HG03045 (cell line): ENCODE measurements around the gene CARHSP1.
"Not testable (repeated sequence)": the region's sequence is repeated elsewhere in the genome, so short reads cannot be mapped to it uniquely, and the experiment has no call there.

Experiments
- ATAC-seq: cut with Tn5 transposase; IDR thresholded peaks from one replicate; pipeline ENCODE4 v1.9.1; 2021; ENCODE audit warnings: mild to moderate bottlenecking, moderate library complexity; ENCODE audit not compliant: unreplicated experiment

The CARHSP1 gene

GRCh38 chr16:8836797-8837196, 32.0 kb downstream of the CARHSP1 start:
- not testable (repeated sequence) for ATAC-seq

DNA sequence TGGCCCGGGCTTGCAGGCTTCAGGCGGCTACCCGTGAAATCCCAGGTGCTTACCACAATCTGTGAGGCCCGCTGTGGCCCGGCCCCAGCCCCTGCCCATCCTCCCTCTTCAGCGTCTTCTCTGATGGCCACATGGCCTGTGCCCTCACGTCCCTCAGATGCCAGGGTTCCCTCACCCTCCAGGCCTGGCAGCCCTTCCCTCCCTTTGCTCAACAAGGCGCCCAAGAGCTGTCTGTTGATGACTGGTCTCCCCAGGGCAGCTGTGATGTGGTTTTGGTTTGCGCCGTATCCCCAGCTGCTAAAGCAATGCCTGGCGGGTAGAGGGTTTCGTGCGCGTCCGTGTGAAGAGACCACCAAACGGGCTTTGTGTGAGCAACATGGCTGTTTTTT, 36.1 kb downstream of the CARHSP1 start:
- ATAC-seq = no peak

DNA sequence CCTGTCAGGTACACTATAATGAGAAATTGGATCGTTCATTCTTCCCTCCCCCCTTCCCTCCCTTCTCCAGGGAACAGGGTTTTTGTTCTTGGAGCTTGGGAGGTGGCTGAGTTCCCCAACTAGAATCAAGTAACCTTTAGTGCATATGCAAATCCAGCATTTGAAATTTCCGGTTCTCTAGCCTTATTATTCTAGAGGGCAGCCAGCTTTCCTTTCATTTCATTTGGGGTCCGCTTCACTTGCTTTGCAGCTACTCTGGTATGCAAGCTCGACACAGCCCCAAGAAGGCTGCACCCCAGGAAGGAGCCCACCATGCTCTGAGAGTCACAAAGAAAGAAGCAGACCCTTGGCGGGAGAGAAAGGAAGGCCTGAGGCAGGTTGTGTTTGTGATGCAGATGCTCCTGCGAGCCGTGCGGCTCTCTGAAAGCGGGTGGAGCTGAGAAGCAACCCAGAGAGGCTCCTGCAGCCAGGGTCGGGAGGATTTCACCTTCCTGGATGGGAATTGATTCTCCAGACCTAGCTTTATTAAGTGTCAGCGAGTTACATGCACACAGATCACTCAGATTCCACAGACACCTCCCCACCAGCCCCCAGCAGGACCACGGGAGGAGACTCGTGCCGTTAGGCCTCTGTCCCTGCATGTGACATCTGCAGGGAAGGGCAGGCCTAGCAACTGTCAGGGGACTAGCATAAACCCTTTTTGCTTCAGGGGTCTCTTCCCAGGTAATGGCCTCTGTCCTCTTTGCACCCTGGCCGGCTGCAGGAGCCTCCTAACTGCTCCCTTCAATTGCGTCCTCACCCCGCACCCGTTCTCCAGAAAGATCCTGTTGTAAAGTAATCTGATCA, 36.7 kb downstream of the CARHSP1 start:
- ATAC-seq = no peak

- ATAC-seq = no peak
Observed at GRCh38 chr16:8831450-8831849, 37.4 kb downstream of the CARHSP1 start.

- no peak for ATAC-seq
Observed at GRCh38 chr16:8828541-8829165, 40.2 kb downstream of the CARHSP1 start.

- ATAC-seq = no peak
Observed at GRCh38 chr16:8826278-8826879, 42.4 kb downstream of the CARHSP1 start.

GRCh38 chr16:8822403-8822802, 46.4 kb downstream of the CARHSP1 start:
- ATAC-seq = no peak

DNA sequence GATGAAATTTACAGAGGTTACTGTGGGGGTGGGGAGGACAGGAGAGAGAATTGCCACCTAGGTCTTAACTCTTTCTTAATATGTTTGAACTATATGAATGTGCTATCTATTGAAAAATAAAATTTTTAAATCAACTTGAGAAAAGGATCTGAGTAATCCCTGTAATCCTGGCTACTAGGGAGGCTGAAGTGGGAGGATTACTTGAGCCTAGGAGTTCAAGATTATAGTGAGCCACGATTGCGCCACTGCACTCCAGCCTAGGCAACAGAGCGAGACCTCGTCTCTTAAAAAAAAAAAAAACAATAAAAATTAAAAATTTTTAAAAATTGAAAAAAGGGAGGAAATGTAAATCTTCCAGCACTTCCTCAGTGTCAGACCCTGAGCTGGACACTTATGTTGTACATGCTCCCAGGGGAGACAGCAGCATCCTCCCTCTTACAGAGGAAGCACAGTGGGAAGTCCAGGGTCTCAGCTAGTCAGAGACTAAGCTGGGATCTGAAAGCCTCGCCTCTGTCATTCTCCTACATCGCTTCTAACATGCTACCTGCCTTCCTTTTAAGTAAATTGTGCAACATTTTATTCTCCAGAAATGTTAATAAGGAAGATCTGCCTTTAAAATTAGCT, 49.3 kb downstream of the CARHSP1 start:
- ATAC-seq = no peak

DNA sequence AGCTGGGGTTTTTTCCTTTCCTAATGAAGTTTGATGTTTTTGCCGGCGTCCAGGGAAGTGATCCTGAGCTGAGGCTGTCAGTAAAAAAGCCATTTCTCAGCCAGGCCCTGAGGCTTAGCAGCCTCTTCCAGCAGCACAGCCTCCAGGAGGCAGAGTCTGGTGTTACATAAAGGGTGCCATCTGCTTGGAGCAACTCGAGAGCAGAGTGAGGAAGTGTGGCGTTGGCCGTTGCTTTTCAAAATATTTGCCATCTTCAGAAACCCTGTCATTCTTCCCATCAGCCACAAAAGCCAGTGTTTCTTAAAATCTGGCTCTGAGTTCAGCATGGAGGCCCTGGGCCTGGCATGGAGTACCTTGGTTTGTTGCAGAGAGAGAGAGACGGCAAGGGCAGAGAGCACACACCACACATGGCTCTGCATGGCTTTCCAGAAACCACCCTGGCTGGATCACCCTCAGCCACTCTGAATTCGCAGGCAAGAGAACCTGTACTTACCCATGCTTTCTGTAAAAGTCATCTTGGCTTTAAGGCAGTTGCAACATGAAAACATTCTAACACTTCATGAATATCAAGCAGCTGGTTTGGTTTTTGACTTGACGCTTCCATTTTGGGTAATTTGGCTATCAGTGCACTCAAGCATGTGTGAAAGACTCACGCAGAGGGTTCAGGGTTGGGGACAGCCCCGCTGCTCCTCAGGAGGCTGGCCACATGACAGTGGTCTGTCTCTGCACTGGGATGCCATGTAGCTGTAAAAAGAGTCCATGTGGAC, 50.1 kb downstream of the CARHSP1 start:
- no peak for ATAC-seq

DNA sequence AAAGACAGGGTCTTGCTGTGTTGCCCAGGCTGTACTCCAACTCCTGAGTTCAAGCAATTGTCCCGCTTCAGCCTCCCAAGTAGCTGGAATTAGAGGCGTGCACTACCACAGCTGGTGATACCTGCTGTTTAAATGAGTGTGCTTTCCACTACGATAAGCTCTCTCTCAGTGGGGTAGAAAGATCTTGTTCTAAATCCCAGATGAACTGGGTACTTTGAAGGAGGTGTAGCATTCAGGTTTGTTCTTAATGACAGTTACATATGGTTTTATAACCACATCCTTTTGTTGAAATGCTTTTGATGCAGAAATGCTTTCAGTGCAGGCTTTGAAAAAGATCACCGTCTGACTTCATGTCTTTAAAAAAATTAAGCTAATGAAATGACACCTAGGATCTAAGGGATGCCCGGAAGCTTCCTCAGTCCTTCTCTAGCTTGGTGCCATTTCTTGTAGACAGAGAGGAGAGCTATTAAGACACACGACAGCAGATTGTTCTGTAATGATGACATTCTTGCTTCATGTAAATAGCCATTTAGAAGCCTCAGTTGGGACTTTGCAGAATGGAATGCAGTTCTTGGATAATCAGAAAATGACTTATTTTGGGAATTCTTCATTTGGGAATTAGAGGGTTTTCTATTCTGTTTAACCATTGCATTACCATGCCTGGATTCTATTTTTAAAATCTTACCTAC, 51.7 kb downstream of the CARHSP1 start:
- ATAC-seq = no peak

DNA sequence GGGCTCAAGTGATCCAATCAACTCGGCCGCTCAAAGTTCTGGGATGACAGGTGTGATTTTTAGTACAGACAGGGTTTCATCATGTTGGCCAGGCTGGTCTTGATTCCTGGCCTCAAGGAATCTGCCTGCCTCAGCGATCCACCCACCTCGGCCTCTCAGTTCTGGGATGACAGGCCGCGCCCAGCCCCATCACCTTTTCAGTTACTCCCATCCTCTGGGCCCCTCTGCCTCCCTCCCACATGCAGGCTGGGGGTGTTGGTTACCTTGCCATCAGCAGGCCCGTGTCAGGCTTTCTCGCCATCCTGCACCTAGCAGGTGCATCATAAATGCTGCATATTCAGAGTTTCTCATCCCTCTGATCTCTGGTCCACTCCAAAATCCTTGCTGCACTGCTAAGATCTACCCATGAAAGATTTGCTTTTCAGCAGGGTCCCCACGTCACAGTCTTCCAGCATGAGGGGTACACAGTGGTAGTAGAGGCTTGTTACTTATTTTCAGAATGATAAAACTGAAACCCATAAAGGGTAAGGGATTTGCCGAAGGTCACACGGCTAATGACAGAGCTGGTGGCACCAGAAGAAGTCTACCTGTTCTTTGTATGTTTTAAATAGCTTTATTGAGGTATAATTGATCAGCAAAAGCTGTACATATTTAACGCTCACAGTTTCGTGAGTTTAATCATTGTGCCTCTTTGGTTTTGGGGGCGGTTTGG, 54.6 kb downstream of the CARHSP1 start:
- no peak for ATAC-seq

GRCh38 chr16:8812162-8812843, 56.5 kb downstream of the CARHSP1 start:
- no peak for ATAC-seq

DNA sequence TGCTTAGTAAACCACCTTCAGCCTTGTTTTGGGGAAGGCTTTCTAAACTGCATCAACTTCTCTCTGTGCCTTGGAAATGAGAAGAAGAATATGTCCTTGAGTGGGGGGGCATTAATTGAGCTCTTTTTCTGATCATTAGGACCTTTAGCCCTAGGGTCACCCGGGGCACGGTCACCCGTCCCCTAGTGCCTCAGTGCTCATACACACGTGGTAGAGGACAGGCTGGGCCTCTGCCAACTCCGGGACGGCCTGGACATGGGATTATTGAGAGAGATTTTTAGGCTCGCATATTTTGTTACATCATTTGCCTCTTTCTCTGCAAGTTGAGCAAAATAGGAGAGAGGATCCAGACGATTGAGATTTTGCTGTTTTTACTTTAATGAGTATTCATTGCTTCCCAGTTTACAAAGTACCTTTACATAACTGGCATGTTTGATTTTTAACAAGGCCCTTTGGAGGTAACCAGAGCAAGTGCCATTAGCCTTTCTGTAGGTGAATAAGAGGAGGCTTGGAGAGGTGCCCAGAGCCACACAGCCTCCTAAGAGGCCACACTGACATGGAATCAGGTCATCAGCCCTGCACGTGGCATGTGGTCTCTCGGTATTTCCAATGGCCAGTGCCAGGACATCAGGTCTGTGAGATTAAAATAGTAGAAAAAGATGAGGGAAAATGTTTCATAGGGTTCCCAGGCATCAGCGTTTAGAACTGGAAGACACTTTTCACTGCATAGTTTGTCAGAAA, 60.0 kb downstream of the CARHSP1 start:
- ATAC-seq = no peak

DNA sequence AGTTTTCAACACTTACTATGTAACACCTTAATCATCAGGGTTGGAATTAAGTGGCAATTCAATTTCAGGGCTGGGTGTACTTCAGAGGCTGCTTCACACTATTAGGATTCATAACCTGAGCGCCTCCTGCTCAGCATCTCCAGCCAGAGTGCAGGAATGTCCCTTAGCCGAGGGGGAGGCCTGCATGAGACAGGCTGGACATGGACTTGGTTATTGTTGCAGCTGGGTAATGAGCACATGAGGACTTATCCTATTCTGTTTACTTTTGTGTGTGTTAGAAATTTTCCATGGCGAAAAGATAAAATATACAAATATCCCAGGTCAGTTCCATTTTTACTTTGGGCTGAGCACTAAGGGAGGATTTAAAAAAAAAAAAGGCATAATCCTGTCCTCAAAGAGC, 60.8 kb downstream of the CARHSP1 start:
- ATAC-seq = no peak

- ATAC-seq = no peak
Observed at GRCh38 chr16:8807189-8807588, 61.6 kb downstream of the CARHSP1 start.

GRCh38 chr16:8806272-8806983, 62.4 kb downstream of the CARHSP1 start:
- no peak for ATAC-seq

DNA sequence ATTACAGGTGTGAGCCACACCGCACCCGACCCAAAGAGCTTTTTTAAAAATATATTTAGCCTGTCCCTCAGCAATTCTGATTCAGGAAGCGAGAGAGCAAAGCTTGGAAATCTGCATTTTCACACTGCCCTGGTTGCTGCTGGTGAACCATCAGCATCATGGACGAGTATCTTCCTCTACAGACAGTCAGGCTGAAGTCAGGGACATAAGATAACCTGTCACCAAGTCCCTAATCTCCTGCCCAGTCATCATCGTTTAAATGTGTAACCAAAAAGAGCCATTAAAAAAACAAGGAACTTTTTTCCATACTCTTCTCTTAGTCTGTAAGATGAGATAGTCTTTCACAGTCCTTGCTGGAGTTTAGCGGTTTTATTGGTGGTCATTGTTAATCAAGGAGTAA, 64.5 kb downstream of the CARHSP1 start:
- no peak for ATAC-seq

- ATAC-seq = not testable (repeated sequence)
Observed at GRCh38 chr16:8803733-8804132, 65.1 kb downstream of the CARHSP1 start.
